Large intestine (tissue), 3 donors: ENCODE data around the gene SYNGR2. TPM values are rescaled to one million over a fixed set of nuclear protein-coding genes. Genes with fewer than 3 reads are reported as not detected.
A peak's percentile ranks its signal among the peaks of the same experiment; 100 is the strongest.

Experiments used
- DNase-seq, 2 donors: peaks; one replicate each; pipeline versions ENCODE4 v3.0.0 to v3.0.0-alpha.2; 2013
- H3K27ac ChIP-seq: one replicate; pipeline ENCODE4 v1.5.1; 2013; ENCODE audit warnings: low read length
- H3K27me3 ChIP-seq: 2 replicates; pipeline ENCODE4 v1.6.1; 2013; ENCODE audit warnings: low read length; ENCODE audit not compliant: control insufficient read depth, insufficient read depth
- H3K36me3 ChIP-seq: 2 replicates; pipeline ENCODE4 v1.6.1; 2013; ENCODE audit warnings: low read length; ENCODE audit not compliant: control insufficient read depth, insufficient read depth
- H3K4me1 ChIP-seq: one replicate; pipeline ENCODE4 v1.6.1; 2013; ENCODE audit warnings: low read length; ENCODE audit not compliant: control insufficient read depth, insufficient read depth
- H3K4me3 ChIP-seq: one replicate; pipeline ENCODE4 v1.5.1; 2013; ENCODE audit warnings: low read length
- H3K9me3 ChIP-seq: one replicate; pipeline ENCODE4 v1.6.1; 2013; ENCODE audit warnings: mild to moderate bottlenecking, low read depth, low read length, moderate library complexity; ENCODE audit not compliant: control insufficient read depth
- WGBS: methylation state at CpG from one replicate; pipeline ENCODE4 v1.1.5; 2013; ENCODE audit warnings: low lambda C conversion rate; ENCODE audit not compliant: insufficient coverage; 5-methylcytosine and 5-hydroxymethylcytosine counted together
- polyA plus RNA-seq: library from polyadenylated mRNA; unstranded; fragments of 120-200 nt; gene quantifications from one replicate; pipeline ENCODE4 v1.2.1, GENCODE V29; 2013

Gene SYNGR2
- polyA plus RNA-seq, 1 donor, result 156 TPM

DNA sequence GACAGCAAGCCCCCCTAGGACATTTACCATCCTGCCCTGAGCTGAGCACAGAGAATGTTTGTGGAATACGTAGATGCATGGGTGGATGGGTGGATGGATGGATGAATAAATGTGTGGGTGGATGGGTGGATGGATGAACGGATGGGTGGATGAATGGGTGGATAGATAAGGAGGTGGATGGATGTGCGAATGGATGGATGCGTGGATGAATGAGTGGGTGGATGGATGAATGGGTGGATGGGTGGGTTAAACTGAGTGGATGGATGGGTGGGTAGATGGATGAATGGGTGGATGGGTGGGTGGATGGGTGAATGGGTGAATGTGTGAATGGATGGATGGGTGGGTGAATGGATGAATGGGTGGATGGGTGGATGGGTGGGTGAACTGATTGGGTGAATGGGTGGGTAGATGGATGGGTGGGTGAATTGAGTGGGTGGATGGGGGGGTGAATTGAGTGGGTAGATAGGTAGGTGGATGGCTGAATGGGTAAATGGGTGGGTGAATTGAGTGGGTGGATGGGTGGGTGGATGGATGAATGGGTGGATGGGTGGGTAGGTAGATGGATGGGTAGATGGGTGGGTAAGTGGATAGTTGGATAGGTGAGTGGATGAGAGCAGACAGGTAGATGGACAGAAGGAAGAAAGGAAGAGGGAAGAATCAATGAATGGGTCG lies 45.0 kb upstream of the SYNGR2 start:
- no peak for DNase-seq
- Histone ChIP-seq H3K4me1 (peaks cover 21% of the 10 kb centered on the region), H3K36me3 (peaks cover 55% of the 10 kb centered on the region), H3K27ac (no peak overlapping the region), H3K9me3 (peaks cover 5% of the 10 kb centered on the region), H3K27me3 (no peaks in the 10 kb centered on the region), H3K4me3 (no peak overlapping the region)
- WGBS, result 100% methylated on average over 3 of the region's 5 CpGs

DNA sequence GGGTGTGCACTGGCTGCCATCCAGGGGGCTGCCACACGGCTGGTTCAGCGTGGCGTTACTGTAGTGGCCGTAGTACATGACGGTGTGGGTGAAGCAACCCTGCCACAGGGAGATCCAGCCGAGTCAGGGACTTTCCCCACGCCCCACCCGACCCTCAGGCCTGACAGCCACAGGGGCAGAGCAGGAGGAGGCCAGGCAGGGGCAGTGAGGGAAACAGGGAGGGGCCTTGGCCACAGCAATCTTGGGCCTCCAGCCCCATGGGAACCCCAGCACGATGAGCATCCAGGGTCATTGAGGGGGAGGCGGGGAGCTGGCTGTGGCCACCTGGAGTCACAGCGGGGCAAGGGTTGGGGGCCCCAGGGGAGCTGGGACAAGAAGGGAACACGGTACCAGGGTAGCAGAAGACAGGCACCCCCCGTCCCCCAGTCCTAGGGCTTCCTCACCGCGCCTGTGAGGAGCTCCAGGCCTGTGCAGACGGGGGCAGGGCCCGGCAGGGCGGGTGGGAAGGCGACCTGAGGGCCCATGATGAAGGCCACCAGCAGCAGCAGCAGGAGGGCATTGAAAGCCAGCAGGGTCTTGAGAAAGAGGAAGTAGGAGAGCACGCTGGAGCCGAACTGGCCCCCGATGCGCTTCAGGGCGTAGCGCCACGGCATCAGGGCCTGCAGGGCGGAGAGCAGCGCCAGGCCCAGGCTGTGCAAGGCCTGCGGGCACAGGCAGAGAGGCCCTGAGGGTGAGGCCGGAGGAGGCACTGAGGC lies 44.1 kb upstream of the SYNGR2 start:
- Histone ChIP-seq H3K4me1 (peaks cover 25% of the 10 kb centered on the region), H3K27me3 (no peaks in the 10 kb centered on the region), H3K4me3 (no peak overlapping the region), H3K9me3 (peaks cover 5% of the 10 kb centered on the region), H3K27ac (no peak overlapping the region), H3K36me3 (peaks cover 49% of the 10 kb centered on the region)
- no peak for DNase-seq
- no CpG with 5 or more reads among the region's 30 CpGs for WGBS

DNA sequence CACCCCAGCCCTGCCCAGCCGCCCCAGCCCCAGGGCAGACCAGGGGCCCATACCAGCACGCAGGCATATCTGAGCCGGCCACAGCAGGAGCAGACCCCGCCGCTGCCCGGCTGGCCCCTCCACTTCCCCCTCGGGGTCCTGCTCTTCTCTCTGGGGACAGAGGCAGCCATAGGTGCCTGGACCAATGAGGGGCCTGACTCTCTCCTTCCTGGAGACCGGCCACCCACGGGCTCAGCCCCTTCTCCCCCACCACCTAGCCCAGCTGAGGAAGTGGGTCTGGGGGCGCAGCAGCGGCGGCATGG lies 43.6 kb upstream of the SYNGR2 start:
- H3K4me3 ChIP-seq, result no peak overlapping the region
- peaks cover 46% of the 10 kb centered on the region for H3K36me3 ChIP-seq
- peaks cover 25% of the 10 kb centered on the region for H3K4me1 ChIP-seq

DNA sequence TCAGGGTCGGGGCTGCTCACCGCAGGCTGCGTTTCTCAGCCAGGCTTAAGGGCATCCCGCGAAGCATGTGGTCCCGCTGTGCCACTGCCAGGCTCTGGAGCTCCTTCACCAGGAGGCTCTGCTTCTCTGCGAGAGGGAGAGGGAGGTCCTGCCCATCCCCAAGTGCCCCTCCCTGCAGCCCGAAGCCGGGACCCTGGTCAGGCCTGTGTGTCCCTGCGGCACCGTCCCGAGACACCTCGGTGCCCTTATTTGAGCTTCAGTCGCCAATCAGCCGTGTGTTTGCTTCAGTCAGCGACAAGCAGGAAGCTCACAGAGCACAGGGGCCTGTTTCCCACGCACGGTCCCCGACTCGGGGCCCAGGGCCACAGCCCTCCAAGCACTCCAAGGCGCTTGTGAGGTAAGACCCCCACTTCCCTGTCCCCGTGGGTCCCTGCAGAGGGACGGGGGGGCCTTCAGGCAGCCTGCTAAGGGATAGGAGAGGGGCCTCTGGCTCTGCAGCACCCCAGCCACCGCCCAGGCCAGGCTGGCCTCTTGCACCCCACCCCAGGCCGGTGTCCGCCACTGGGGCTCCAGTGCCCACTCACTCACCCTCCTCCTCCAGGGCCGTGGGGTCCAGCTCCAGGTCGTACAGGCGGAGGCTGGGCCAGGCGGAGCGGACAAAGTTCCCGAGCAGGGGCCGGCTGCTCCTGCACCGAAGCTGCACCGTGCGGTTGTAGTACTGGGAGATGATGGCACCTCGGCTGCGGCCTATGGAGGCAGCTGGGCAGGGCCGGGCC lies 43.1 kb upstream of the SYNGR2 start:
- H3K27ac ChIP-seq, result no peak overlapping the region
- WGBS, result no CpG with 5 or more reads among the region's 39 CpGs
- H3K9me3 ChIP-seq, result peaks cover 5% of the 10 kb centered on the region
- DNase-seq, result no peak
- H3K4me3 ChIP-seq, result no peak overlapping the region
- peaks cover 3% of the 10 kb centered on the region for H3K27me3 ChIP-seq
- peaks cover 28% of the 10 kb centered on the region for H3K4me1 ChIP-seq
- H3K36me3 ChIP-seq, result peaks cover 46% of the 10 kb centered on the region

More for the DNA sequence above, 43.6 kb upstream of the SYNGR2 start:
- H3K27ac ChIP-seq, result no peak overlapping the region
- peaks cover 5% of the 10 kb centered on the region for H3K9me3 ChIP-seq
- H3K27me3 ChIP-seq, result no peaks in the 10 kb centered on the region
- no CpG with 5 or more reads among the region's 12 CpGs for WGBS
- no peak for DNase-seq

DNA sequence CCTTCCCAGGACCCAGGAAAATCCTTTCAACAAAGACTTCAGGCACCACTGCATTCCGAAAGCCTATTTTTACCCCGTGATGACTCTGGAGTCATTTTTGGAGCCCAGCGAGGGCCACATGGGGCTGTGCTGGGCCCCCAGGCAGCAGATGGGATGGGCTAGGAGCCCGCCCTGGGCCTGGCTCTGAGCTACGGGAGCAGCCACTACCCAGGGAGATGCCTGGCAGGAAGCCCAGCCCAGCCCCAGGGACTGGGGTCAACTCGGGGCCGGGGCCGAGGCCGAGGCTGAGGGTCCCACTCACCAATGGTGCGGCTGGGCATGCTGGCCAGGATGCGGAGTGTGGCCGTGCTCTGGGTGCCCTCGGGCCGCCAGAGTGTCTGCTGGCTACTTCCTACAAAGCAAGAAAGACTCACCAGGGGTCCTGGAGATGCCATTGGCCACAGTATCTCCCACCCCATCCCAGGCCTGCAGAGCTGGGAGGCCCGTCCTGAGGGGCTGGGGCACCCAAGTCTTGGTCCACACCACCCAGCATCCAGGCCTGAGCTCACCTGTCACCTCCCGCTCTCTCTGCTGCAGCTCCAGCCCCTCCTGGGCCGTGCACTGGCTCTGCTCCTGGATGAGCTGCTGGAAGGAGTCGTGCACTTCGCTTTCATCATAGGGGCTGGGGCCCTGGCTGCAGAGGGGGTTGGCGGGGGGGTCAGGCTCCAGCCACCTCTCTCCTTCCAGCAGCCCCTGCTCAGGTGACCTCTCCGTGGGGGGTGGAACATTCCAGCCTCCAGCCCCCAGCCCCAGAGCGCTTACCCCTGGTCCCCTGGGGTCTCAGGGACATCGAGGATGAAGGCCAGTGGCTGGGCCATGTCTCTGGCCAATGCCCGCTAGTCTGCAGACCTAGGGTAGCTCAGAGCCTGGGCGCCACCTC lies 42.1 kb upstream of the SYNGR2 start:
- peaks cover 42% of the 10 kb centered on the region for H3K36me3 ChIP-seq
- no CpG with 5 or more reads among the region's 25 CpGs for WGBS
- H3K4me1 ChIP-seq, result peaks cover 33% of the 10 kb centered on the region
- H3K27ac ChIP-seq, result no peak overlapping the region
- DNase-seq, result no peak
- peak overlapping the region; percentile 79 for H3K4me3 ChIP-seq
- H3K27me3 ChIP-seq, result peaks cover 12% of the 10 kb centered on the region
- H3K9me3 ChIP-seq, result peaks cover 9% of the 10 kb centered on the region

DNA sequence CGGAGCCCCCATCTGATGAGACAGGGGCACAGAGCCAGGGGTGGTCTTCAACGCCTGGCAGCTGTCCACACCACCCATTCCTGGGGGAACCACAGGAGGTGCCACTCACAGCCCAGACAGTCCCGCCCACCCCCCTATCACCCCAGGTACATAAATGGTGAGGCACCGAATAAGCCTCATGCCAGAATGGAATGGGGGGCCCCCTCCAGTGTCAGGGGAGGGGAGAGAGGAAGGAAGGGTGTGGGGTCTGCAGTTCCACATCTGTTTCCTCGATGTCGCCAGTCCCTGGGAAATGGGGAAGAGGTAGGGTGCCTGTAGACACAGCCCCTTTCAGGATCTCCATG lies 41.5 kb upstream of the SYNGR2 start:
- WGBS, result no CpG with 5 or more reads among the region's 6 CpGs
- Histone ChIP-seq H3K9me3 (peaks cover 12% of the 10 kb centered on the region), H3K4me3 (peak overlapping the region; percentile 79), H3K36me3 (peaks cover 40% of the 10 kb centered on the region), H3K27ac (peak overlapping the region; percentile 85), H3K4me1 (peaks cover 36% of the 10 kb centered on the region), H3K27me3 (peaks cover 16% of the 10 kb centered on the region)
- DNase-seq, result no peak

DNA sequence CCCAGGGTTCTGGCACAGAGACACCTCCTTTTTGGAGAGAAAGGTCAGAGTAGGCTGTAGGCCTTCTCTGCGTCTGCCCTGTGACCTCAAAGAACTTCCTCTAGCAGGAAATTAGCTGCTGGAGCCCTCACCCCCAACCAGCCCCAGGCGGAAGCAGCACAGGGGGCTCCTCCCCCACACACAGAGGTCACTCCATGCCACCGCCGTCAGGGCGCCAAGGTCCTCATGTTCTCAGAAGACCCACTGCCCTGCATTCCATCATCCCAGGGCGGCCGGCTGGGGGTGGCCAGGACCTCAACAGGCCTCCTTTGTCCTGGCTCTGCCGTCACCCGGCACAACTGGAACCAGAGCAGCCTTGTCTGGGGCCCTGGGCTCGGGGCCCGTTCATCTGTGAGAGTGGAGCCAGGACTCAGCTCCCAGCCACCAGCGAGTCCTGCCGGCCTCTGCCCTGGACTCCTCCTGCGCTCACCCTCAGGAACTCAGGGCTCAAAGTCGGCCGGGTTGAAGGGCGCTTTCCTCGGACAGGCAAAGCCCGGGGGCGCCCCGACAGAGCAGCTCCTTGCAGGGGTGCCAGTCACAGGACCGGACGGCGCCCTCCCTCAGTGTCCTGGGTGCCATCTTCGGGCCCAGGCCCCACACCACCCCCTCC lies 41.0 kb upstream of the SYNGR2 start:
- Histone ChIP-seq H3K27me3 (peaks cover 16% of the 10 kb centered on the region), H3K27ac (peak overlapping the region; percentile 85), H3K4me1 (peaks cover 38% of the 10 kb centered on the region), H3K9me3 (peaks cover 12% of the 10 kb centered on the region), H3K36me3 (peaks cover 37% of the 10 kb centered on the region), H3K4me3 (peak overlapping the region; percentile 79)
- WGBS, result no CpG with 5 or more reads among the region's 25 CpGs
- peak in 1 of 2 donors; percentile 63 for DNase-seq

DNA sequence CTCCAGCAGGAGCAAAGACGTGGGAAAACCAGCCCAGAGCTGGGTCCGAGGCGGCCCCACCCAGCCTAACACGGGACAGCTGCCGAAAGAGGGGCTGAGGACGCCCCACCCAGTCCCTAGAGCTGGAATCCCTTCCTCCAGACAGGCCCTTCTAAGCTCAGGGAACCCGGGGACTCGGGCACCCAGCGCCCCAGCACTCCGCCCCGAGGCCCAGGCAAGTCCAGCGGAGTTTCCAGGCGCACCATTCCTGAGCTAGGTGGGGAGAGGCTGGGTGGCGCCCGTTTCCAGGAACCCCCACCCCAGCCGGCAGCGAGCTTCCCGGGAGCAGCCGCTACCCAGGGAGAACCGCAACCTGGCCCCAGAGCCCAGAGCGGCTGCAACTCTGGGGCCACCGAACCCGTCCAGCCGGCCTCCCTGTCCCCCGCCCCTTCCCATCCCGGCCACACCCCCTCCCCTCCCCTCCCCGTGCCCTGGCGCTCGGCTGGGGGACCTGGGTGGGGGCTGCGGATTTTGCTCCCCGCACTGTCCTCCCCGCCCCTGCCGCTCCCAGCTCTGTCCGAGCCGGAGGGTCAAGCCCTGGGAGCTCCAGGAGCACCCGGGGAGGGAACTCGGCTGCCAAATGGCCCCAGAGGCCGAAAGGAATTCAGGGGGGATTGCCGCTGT lies 40.4 kb upstream of the SYNGR2 start:
- H3K9me3 ChIP-seq, result peaks cover 12% of the 10 kb centered on the region
- peak overlapping the region; percentile 79 for H3K4me3 ChIP-seq
- peaks cover 41% of the 10 kb centered on the region for H3K4me1 ChIP-seq
- peaks cover 34% of the 10 kb centered on the region for H3K36me3 ChIP-seq
- DNase-seq, result peak in 1 of 2 donors; percentile 73
- WGBS, result no CpG with 5 or more reads among the region's 39 CpGs
- peak overlapping the region; percentile 85 for H3K27ac ChIP-seq
- H3K27me3 ChIP-seq, result peaks cover 16% of the 10 kb centered on the region

DNA sequence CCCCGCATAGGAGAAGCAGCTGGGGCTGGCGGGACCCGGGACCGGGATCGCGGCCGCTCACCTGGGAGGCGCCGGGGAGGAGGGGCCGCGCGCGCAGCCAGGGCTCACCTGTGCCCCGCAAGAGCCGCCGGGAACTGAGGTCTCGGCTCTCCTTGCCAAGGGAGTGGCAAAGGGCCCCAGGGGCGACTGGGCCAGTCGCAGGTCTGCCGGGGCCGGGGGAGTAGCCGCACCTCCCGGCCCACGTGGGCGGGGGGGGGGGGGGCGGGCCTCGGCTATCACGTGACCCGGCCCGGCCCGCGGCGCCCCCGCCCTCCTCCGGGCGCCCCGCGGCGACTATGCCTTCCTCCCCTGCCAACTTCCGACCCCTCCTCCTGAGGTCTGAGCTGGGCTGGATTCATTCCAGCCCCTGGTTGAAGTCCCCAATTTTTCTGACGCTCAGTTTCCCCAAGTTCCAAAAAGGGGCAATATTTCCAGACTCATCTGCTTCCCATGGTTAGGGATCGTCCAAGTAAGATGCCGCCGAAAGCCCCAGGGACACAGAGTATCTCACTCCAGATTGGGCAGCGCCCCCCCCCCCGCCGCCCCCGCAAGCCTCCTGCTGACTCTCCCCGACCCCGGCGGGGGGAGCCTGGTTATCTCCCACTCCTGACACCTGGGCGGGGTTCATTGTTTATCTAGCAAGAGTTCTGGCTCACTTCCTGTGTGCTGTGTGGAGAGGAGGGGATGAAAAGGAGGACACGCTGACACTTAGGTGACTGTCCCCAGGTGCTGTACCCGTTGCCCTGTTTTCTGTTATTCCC lies 39.6 kb upstream of the SYNGR2 start, which contains the start of gene TMC6:
Gene TMC6, minus strand, starts transcription at position 205 of the 800 bp plus-strand sequence. CDS start 1,923 bp downstream, outside the sequence.
- peaks cover 12% of the 10 kb centered on the region for H3K9me3 ChIP-seq
- peak within 1 kb of the TSS; percentile 79 for H3K4me3 ChIP-seq
- H3K27ac ChIP-seq, result peak within 1 kb of the TSS; percentile 85
- no CpG with 5 or more reads among the region's 54 CpGs for WGBS
- peak in 1 of 2 donors; percentile 88 for DNase-seq
- H3K4me1 ChIP-seq, result peaks cover 41% of the 10 kb centered on the region
- H3K36me3 ChIP-seq, result peaks cover 26% of the 10 kb centered on the region
- H3K27me3 ChIP-seq, result peaks cover 16% of the 10 kb centered on the region
